GM18511 (cell line): Measurements from ENCODE around the gene PTPRE.

Experiments
- ATAC-seq: cut with Tn5 transposase; IDR thresholded peaks from one replicate; pipeline ENCODE4 v1.9.1; 2021; ENCODE audit warnings: mild to moderate bottlenecking, moderate library complexity; ENCODE audit not compliant: unreplicated experiment

The PTPRE gene

GRCh38 chr10:128055061-128055868, 148.4 kb downstream of the PTPRE start:
- no peak for ATAC-seq

DNA sequence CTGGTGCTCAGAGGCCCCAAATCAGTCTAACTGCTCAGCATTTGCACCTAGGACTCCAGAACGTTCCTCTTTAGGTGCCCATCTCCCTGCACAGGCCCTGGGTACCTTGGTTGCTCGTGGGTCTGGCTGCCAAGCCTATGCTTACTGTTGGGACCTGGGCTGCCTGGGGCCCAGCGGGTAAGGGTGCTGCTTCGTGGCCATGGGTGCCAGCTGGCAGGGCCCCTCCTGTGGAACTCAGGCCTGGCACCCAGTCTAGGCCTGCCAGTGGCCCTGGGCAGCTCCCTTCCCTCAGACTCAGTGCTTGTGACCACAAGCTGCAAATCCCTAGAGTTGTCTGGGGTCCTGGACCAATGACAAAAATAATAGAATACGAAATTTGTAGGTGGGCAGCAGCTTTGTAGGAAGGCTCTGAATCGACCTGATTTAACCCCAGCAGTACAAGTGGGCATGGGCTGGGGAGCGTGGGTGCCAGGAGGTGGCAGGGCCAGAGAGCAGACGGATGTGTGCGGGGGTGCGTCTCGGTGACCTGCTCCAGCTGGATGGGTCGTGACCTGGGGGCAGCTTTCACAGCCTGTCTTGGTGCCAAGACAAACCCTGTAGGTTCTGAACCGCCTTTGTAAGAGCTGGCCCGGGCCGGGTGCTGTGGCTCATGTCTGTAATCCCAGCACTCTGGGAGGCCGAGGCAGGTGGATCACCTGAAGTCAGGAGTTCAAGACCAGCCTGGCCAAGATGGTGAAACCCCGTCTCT, 149.6 kb downstream of the PTPRE start:
- no peak for ATAC-seq

GRCh38 chr10:128058106-128058749, 151.3 kb downstream of the PTPRE start:
- ATAC-seq: no peak

- ATAC-seq: no peak
Measured at GRCh38 chr10:128058750-128059134, 151.8 kb downstream of the PTPRE start.

DNA sequence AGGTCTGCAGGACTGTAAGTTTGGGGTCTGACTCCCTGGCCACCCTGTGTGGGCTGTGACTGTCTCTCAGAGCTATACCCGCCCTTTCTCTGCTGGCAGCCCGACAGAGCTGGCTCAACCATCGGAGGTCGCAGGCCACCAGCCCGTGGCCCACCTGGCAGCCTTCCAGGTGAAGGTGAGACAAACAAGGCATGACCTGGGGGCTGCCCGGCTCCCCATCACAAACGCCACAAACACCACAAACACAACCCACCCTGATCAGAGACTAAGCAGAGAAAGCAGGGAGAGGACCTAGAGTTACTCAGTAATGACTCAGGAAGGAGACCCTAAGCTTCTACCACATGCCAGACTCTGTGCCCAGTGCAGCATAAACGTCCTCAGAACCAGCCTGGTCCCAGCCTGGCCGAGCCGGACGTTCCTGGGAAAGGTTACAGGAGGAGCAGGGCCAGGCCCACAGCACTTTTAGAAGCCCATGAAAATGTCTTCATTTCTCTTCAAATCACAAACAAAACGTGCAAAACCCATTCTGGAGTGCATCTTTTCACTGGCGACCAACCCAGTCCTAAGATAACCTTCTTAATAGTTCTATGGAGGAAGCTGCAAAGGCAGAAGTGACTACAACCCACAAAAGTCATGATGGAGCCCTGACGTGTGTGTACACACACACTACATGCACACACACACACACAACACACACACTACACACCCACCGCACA, 152.5 kb downstream of the PTPRE start:
- no peak for ATAC-seq

DNA sequence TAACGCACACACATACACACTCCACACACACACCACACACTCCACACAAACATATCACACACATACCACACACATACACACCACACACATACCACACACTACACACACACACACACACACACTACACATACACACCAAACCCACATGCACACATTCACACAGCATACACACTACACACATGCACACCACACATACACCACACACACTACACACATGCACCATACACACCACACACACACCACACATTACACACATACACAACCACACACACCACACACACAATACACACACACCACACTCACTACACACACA, 153.0 kb downstream of the PTPRE start:
- ATAC-seq: no peak

DNA sequence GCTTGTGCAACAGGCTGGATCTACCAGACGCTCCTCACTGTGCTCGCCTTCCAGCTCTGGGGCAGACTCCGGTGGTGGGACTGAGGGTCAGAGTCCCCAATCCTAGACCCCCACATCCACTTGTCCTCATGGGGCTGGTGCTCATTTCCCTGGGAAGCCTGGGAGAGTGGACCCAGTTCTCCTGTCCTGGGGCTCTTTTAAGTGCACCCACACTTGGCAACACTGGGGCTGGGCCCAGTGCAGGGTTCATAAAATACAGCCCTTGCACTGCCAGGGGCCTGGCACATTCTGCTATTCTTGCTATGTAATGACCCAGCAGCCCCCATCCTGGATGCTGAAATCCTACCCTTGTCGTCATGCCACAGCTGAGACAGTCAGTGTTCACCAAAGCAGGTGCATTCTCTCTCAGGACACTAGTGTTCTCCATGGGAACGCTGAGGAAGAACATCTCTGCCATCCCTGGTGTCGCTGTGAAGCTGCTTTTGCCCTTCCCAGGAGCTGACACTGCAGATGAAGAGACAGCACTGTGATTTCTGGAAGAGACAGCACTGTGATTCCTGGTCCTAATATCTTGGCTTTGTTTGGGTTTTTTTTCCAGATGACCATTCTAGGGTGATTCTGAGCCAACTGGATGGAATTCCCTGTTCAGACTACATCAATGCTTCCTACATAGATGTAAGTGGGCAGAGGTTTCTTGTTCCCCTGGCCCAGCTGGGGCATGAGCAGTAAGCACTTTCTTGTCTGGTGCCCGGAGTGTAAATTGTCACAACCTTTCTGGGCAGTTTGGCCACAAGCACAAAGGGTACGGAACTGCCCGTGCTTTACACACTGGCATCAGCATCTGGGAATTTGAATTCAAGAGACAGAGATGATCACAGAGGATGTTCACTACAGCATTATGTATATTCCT, 153.7 kb downstream of the PTPRE start:
- no peak for ATAC-seq

DNA sequence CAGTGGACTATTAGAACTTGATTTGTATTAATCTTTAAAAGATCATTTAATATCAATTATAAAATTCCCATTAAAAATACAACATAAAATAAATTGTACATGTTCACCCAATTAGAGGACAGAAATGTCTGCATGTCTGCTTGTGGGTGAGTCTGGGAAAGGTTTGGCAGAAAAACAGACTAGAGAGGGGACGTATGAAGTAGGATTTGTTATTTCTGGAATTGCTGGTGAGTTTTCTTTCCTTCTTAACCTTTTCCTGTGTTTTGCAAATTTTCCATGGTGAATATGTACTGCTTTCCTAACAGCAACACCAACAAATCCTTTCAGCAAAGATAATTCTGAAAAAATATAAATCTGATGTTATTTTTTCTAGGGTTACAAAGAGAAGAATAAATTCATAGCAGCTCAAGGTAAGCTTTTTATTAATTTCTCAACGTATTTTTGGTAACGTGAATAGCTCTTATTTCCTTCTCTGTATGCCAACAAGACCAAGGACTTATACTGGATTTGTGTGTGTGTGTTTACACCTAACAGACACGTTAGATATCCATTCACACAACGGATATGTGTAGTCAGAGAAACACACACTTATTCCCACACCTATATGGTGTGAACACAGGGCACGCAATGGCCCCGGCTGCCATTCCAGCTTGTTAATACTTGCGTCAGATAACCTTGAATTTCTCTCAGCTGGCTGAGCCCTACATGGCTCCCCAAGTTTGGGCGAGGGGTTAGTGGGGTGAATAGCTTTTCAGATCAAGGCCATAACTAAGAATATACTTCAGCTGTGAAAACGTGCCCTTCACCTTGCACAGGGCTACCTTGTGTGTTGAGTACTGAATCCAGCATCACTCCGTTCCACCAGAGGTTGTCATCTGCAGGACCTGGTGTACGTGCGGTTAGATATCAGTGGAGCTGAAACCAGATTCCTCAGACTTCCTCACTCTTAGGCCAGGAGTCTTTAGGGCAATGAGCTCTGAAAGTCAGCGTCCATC, 154.7 kb downstream of the PTPRE start:
- no peak for ATAC-seq

DNA sequence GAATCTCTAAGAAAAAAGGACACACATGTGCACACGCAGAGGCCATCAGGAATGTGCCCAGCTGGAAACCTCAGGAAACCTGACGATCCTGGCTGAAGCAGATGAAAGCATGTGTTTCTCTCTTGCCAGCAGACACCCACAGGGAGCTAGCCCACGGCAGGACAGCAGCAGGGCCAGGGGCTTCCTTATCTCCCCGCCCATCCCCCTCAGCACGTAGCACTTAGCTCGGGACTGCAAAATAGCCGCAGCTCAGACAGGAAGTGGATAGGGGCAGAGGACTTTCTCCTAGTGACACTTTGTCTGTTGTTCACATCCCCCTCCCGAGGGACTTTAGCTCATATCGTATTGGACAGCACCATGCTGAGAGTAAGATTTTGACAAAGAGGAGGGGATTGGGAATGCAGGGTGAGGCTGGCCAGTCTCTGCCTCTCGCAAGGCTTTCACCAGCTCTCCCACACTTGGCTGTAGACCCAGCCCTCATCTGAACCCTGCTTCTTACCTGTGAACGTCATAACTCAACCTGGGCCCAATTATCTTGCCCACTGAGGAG, 155.5 kb downstream of the PTPRE start:
- peak; percentile 15 for ATAC-seq

GRCh38 chr10:128062881-128063563, 156.1 kb downstream of the PTPRE start:
- ATAC-seq: peak; percentile 45

DNA sequence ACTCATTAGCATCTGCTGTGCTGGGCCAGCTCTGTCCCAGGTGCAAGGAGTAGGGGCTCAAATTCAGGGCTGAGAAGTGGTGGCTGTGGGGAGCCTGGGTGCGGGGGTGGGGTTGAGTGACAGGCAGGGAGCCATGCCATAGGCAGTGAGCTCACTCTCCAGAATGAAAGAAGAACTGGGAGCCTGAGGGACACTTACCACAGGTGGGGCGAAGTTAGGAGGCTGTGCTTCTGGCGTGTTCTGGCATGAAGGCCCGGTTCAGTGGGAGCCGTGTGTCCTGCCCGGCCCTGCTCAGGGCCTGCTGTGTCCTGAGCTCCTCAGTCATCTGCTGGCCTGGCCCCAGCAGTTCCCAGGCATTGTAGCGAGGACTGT, 156.8 kb downstream of the PTPRE start:
- ATAC-seq: peak; percentile 25

GRCh38 chr10:128064108-128064969, 157.4 kb downstream of the PTPRE start:
- peak; percentile 66 for ATAC-seq

DNA sequence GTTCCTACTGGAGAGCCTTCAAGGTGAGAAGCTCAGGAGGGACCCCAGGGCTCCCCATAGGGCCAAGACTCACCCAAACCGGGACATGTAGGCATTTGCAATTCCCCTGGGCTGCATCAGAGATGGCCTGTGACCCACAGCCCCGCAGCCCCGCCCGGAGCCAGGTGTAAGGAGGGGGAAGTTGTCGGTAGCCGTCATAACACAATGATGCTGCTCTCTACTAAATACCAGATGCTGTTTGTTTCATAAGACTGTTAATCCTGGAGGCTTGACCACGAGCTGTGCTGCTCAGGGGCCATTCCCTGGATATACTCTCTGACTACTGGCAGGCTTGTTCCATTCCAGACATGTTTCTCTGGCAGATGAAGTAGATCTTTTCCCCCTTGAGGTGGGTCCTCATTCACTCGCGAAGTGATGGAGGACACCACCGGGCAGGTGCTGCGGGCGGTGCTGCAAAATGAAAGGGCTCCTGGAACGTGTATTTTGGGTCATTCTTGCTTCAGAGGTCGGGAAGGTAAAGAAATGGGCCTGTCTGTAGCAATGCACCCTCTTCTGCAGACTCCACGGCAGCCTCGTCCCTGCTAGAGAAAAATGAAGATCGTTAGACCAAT, 158.2 kb downstream of the PTPRE start:
- no peak for ATAC-seq

DNA sequence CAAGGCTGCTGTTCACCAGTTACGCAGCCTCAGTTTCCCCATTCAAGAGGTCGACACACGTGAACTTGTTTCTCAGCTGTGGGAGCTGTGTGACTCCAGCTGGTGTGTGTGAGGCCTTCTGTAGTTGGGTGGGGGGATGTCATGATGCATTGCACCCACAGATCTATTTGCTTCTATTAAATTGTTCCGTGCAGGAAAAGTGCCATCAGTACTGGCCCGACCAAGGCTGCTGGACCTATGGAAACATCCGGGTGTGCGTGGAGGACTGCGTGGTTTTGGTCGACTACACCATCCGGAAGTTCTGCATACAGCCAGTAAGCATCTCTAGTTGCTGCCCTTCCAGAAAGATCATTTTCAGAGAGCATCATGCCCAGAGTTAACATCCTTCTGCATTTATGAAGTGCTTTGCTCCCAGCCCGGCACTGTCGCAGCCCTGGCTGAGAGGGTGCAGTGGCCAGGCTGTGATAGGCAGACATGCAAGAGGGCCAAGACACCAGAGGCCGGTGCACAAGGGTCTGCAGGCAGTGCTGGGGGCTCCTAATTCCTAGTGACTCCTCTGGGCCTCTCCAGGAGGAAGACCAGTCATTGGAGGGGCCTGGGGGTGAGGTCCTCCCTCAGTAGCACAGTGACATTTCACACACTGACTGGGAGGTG, 159.1 kb downstream of the PTPRE start:
- ATAC-seq: no peak

DNA sequence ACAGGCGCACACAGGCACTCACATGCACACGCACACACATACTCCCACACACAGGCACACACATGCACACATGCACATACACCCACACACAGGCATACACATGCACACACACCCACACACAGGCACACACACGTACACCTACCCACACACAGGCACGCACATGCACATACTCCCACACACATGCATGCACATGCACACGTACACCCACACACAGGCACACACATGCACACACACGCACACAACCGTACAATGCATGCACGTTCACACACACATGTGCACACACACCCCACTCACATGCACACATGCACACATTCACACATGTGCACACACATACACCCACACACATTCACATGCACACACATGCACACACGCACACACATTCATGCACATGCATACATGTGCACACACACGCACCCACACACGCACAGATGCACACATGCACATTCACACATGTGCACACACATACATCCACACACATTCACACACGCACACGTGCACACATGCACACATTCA, 160.0 kb downstream of the PTPRE start:
- no peak for ATAC-seq

DNA sequence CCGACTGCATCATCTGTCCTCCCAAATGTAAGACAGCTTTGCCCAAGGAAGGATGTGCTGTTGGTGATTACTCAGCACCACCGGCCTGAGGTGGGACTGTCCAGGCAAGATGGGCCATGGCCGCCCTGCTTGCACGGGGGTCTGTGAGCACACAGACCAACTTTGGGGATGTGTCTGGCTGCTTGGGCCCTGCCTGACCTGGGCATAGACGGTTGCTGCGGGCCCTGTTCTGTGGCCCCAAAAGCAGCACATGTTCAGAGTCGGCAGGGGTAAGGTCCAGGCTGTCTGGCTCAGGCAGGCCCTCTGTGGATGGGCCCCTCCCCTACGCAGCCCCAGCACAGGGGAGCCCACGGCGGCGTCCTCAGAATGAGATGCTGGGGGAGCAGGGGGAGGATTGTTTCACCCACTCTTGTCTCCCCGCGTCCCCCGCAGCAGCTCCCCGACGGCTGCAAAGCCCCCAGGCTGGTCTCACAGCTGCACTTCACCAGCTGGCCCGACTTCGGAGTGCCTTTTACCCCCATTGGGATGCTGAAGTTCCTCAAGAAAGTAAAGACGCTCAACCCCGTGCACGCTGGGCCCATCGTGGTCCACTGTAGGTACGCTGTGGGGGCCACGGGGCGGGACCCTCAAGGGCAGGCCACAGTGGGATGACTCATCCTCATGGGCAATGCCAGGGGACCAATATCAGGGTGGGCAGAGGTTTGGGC, 160.9 kb downstream of the PTPRE start:
- no peak for ATAC-seq
